Upper lobe of right lung (tissue), 1 donor: ENCODE measurements around the gene HTT. TPM values are rescaled to one million over a fixed set of nuclear protein-coding genes. Genes with fewer than 3 reads are reported as not detected.

Experiments used
- ATAC-seq: fragments of 200-7000 bp; cut with Tn5 transposase; one replicate; pipeline ENCODE4 v1.9.1; 2020; ENCODE audit warnings: mild to moderate bottlenecking, moderate library complexity
- DNase-seq: peaks from one replicate; pipeline ENCODE4 v3.0.0-alpha.2; 2020
- H3K27ac ChIP-seq: fragments of 200-600 bp; one replicate; pipeline ENCODE4 v1.8.0; 2022
- H3K27me3 ChIP-seq: fragments of 200-600 bp; one replicate; pipeline ENCODE4 v1.8.0; 2022; ENCODE audit warnings: mild to moderate bottlenecking
- H3K36me3 ChIP-seq: fragments of 200-600 bp; one replicate; pipeline ENCODE4 v1.8.0; 2022
- H3K4me1 ChIP-seq: fragments of 200-600 bp; one replicate; pipeline ENCODE4 v1.8.0; 2022
- H3K4me3 ChIP-seq: fragments of 200-600 bp; one replicate; pipeline ENCODE4 v1.8.0; 2022; ENCODE audit warnings: mild to moderate bottlenecking
- H3K9me3 ChIP-seq: fragments of 200-600 bp; one replicate; pipeline ENCODE4 v1.8.0; 2022
- intact Hi-C: fragments of 100-400 bp; cut with DNase I; formaldehyde crosslinking; loops from one replicate; pipeline ENCODE4 v1.11.0; 2022
- total RNA-seq: library from RNA; stranded (reverse); fragmentation: NEBNext Ultra II Directional; extraction: Animal tissue kit (Norgen Biotek cat#: 25700); gene quantifications from one replicate; pipeline ENCODE4 v1.2.1, GENCODE V29; 2021
- TF ChIP-seq, protein P1 (sequence below): fragments of 200-600 bp; IDR thresholded peaks from one replicate; pipeline ENCODE4 v1.8.0; 2022; ENCODE audit warnings: antibody characterized with exemption
- donor health status: DM: no; HTN: yes; CAD: no; lungs with severe emphysema.

Gene HTT
- total RNA-seq, 1 donor from 2014 or later = 73.6 TPM

DNA sequence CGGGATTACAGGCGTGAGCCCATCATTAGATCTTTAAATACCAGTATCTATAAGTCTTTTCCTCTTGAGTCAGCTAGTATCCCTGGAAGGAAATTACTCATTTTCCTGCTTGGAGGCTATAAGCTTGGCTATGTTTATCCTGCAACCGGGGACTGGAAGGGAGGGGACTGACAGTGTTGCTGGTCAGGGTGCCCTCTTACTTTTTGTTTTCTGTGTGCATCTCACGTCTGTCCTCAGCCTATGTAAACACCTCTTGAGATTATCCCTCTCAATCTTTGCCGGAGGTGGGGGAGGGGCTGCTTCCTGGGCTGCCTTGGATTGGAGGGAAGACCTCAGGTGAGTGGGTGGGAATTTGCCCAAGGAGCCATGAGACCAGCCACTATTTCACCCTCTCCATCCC is 37.0 kb downstream of the HTT start:
- no peaks in the 10 kb centered on the region for H3K27me3 ChIP-seq
- peak overlapping the region; percentile 26 for H3K27ac ChIP-seq
- ATAC-seq = peak; percentile 3
- intact Hi-C loops = no loop called here
- no peak for DNase-seq
- peaks cover 41% of the 10 kb centered on the region for H3K4me1 ChIP-seq
- TF ChIP-seq, protein P1, sequence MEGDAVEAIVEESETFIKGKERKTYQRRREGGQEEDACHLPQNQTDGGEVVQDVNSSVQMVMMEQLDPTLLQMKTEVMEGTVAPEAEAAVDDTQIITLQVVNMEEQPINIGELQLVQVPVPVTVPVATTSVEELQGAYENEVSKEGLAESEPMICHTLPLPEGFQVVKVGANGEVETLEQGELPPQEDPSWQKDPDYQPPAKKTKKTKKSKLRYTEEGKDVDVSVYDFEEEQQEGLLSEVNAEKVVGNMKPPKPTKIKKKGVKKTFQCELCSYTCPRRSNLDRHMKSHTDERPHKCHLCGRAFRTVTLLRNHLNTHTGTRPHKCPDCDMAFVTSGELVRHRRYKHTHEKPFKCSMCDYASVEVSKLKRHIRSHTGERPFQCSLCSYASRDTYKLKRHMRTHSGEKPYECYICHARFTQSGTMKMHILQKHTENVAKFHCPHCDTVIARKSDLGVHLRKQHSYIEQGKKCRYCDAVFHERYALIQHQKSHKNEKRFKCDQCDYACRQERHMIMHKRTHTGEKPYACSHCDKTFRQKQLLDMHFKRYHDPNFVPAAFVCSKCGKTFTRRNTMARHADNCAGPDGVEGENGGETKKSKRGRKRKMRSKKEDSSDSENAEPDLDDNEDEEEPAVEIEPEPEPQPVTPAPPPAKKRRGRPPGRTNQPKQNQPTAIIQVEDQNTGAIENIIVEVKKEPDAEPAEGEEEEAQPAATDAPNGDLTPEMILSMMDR = no peak
- no peak overlapping the region for H3K4me3 ChIP-seq
- no peaks in the 10 kb centered on the region for H3K9me3 ChIP-seq
- H3K36me3 ChIP-seq = peaks cover 56% of the 10 kb centered on the region

DNA sequence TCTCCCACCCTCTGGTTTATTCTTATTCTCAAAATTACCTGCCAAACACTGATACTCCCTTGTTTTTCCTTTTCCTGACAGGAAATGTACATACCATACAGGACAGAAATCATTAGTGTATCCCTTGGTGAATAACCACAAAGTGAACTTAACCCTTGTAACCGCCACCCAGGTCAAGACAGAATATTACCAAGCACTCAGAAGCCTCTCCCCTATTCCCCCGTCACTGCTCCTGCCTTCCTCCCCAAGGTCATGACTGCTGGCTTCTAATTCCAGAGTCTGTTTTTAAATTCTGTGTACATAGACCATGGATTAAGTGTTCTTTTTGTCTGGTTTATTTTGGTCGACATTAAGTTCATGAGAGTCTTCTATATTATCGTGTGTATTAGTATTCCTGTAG is 37.7 kb downstream of the HTT start:
- Histone ChIP-seq H3K27ac (peak overlapping the region; percentile 26), H3K27me3 (no peaks in the 10 kb centered on the region), H3K4me3 (no peak overlapping the region), H3K4me1 (peaks cover 36% of the 10 kb centered on the region), H3K9me3 (no peaks in the 10 kb centered on the region), H3K36me3 (peaks cover 62% of the 10 kb centered on the region)
- intact Hi-C loops = no loop called here
- no peak for DNase-seq
- ATAC-seq = no peak
- TF ChIP-seq, protein P1 = no peak

DNA sequence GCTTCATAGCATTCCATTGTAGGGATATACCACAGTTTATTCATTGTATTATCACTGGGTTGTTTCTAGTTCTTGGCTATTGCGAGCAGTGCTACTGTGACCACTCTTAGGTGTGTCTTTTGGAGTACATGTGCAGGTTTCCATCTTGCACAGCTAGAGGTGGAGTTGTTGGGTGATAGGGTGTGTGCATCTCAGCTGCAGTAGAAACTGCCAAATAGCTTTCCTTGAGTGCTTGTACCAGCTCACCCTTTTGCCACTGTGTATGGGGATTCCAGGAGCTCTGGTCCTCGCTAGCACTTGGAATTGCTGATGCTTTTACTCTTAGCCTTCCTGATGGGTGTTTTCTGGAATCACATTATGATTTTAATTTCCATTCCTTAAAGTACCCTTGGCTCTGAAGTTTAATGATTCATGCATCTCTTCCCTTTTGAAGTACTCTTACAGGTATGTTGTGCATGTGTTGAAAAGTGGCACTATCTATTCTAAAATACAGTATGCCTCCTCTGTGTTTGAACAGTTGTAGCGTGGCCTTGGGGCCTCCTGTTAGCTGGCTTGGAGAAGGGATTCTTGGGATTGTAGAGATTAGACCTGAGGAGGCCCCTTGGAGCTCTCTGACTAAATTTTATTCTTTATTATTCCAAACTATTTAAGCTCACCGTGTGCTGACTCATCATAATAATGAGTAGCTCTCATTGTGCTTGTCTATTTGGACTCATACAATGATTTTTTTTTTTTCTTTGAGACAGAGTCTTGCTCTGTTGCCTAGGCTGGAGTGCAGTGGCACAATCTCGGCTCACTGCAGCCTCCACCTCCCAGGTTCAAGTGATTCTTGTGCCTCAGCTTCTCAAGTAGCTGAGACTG is 38.4 kb downstream of the HTT start:
- ATAC-seq = peak; percentile 57
- Histone ChIP-seq H3K36me3 (peaks cover 62% of the 10 kb centered on the region), H3K27me3 (no peaks in the 10 kb centered on the region), H3K4me1 (peaks cover 30% of the 10 kb centered on the region), H3K4me3 (no peak overlapping the region), H3K27ac (no peak overlapping the region), H3K9me3 (no peaks in the 10 kb centered on the region)
- TF ChIP-seq, protein P1 = no peak
- intact Hi-C loops = no loop called here
- no peak for DNase-seq

DNA sequence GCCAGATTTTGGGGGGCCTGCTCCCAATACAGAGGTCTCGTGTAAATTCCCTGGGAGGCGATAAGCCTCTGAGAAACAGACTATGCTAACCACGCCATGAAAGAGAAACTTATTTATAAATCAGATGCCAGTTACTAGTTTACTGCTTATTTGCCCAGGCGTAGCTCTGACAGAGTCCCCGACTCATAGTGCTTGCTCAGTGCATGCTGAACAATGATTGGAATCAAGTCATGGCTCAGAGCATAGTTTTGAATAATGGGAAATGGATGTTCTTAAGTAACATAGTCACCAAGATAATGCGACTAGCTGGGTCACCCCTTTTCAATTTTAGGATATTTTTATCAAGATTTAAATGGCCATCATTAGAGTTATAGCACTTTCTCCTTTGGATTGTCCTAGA is 39.9 kb downstream of the HTT start:
- no peaks in the 10 kb centered on the region for H3K27me3 ChIP-seq
- TF ChIP-seq, protein P1 = no peak
- H3K4me1 ChIP-seq = peaks cover 15% of the 10 kb centered on the region
- H3K9me3 ChIP-seq = no peaks in the 10 kb centered on the region
- DNase-seq (no peak), ATAC-seq (no peak)
- no peak overlapping the region for H3K27ac ChIP-seq
- intact Hi-C loops = no loop called here
- H3K4me3 ChIP-seq = no peak overlapping the region
- peaks cover 68% of the 10 kb centered on the region for H3K36me3 ChIP-seq

DNA sequence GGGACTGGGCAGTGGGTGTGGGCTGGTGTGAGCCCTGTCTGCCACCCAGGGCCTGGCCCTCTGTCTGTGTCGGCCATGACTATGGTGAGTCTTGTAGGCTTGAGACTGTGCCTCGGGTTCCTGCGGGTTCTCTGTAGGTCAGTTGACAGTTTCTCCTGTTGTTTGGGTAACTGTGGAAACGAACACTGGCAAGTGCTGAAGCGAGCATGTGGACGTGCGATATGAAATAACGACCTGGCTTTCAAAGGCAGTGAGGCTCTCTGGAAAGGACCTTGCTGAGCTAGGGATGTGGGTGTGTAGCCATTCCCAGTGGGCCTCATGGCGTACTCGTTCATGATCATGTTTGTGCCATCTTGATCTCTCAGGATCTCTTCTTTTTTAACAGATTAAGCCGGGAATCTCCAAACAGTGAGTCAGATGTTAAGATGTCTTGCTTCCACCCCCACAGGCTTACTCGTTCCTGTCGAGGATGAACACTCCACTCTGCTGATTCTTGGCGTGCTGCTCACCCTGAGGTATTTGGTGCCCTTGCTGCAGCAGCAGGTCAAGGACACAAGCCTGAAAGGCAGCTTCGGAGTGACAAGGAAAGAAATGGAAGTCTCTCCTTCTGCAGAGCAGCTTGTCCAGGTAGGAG is 41.3 kb downstream of the HTT start:
- H3K9me3 ChIP-seq = no peaks in the 10 kb centered on the region
- no peak overlapping the region for H3K27ac ChIP-seq
- no peak for ATAC-seq
- peaks cover 15% of the 10 kb centered on the region for H3K4me1 ChIP-seq
- no peaks in the 10 kb centered on the region for H3K27me3 ChIP-seq
- TF ChIP-seq, protein P1 = no peak
- H3K36me3 ChIP-seq = peaks cover 70% of the 10 kb centered on the region
- DNase-seq = no peak
- H3K4me3 ChIP-seq = no peak overlapping the region
- intact Hi-C loops = no loop called here
